ENCODE measurements around the gene SIGLEC1.

Gene SIGLEC1

DNA sequence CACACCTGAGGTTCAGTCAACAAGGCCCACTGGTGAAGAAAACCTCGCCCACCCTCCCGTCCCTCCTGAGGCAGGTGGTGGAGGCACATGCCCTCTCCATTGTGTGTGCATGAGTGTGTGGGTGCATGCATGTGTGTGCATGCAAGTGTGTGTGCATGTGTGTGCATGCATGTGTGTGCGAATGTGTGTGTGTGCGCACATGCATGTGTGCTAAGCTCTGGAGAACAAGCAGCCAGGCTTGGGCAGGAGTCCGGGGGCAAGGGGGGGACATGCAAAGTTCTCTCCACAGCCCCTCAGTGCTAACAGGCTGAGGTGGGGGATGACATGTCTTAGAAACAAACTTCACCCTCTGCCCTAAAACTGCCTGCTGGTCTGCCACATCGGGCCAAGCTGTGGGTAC, 17.0 kb upstream of the SIGLEC1 start:
- H3K4me3 ChIP-seq (ENCODE audit: low read depth, low read length): no peak overlapping the region

DNA sequence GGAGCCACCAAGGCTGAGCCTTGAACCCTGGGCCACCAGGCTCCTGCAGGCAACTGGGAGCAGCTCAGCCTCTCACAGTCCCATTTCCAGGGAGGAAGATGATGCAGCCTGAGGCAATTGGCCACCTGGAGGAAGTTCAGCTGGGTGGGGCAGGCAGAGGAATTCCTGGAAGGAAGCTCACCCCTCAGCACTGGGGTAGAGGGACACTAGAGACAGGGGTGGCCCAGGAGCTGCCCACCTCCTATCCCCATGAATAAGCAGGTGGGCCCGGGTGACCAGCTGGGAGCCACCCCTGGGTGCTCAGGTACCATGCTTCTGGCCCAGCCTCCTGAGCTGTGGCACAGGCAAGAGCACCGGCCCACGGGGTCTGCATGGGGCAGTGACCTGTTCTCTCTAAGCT, 16.5 kb upstream of the SIGLEC1 start:
- no peak overlapping the region for H3K4me3 ChIP-seq (ENCODE audit: low read depth, low read length)

DNA sequence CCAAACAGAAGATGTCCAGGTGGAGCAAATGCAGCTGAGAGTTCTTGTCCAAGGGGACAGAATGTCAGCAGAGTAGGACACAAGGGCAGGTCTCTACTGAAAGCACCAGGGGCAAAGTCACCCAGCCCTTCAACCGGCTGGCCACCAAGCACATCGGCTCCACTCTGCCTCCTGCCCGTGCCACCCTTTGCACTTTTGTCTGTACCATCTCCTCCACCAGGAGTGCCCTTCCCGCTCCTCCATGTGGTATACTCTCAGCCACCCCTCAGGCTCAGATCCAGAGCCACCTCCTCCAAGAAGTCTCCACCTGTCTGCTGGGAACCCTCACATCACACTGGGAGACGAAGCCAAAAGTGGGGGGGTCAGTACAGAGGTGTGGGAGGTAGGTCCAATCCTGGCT, 16.0 kb upstream of the SIGLEC1 start:
- no peak overlapping the region for H3K4me3 ChIP-seq (ENCODE audit: low read depth, low read length)

DNA sequence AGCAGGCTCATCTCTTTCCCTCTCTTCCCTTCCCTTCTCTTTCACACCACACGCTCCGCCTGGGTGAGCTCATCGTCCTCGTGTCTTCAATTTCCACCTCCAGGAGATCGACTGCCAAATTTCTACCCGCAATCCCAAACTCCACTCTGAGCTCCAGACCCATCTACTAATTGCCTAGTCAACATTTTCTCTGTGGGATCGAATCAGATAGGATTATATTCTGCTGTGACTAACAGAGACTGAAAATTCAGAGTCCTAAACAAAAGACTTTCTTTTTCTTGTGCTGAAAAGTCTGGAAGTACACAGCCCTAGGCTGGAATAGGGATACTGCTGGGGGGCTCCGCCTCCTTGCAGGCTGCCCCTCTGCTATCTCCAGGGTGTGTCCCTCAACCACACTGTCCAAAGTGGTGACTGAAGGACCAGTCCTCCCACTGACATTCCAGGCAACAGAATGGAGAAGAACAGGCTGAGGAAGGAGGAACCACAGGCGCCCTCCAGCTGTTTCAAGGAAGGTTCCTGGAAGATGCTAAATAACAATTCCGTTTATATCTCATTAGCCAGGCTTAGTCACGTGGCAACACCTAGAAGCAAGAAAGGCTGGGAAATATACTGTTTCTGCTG, 15.1 kb upstream of the SIGLEC1 start:
- H3K4me3 ChIP-seq (ENCODE audit: low read depth, low read length): no peak overlapping the region

DNA sequence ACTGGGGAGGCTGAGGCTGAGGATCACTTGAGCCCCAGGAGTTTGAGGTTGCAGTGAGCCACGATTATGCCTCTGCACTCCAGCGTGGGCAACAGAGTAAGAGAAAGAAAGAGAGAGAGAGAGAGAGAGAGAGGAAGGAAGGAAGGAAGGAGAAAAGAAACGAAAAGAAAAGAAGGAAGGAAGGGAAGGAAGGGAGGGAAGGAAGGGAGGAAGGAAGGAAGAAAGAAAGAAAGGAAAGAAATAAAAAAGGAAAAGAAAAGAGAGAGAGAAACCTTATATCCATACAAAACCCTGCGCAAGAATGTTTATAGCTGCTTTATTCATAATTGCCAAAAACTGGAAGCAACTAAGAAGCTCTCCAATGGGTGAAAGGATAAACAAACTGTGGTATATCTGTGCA, 12.0 kb upstream of the SIGLEC1 start:
- no peak overlapping the region for H3K4me3 ChIP-seq (ENCODE audit: low read depth, low read length)

DNA sequence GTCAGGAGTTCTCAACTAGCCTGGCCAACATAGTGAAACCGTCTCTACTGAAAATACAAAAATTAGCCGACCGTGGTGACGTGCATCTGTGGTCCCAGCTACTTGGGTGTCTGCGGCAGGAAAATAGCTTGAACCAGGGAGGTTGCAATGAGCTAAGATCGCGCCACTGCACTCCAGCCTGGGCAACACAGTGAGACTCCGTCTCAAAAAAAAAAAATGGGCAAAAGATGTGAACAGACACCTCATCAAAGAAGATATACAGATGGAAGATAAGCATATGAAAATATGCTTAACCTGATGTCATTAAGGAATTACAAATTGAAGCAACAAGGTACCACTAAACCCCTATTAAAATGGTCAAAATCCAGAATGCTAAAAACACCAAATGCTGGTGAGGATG, 10.9 kb upstream of the SIGLEC1 start:
- no peak overlapping the region for H3K4me3 ChIP-seq (ENCODE audit: low read depth, low read length)

DNA sequence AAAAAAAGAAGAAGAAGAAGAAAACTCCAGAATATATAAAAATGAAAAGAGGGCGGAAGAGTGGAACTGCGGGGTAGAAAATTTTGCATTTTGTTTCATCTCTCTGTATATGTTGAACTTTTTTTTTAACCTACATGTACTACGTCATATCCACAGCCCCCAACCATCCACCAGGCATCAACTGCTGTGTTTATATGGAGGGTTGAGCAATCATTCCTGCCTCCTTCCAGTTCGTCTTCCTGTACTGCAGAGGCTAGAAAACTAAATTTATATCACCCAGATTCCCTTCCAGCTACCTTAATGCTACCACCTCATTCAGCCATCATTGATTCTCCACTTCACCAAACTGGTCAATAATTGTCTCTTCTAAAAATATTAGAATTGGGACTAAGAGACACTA, 9.5 kb upstream of the SIGLEC1 start:
- H3K4me3 ChIP-seq (ENCODE audit: low read depth, low read length): no peak overlapping the region

DNA sequence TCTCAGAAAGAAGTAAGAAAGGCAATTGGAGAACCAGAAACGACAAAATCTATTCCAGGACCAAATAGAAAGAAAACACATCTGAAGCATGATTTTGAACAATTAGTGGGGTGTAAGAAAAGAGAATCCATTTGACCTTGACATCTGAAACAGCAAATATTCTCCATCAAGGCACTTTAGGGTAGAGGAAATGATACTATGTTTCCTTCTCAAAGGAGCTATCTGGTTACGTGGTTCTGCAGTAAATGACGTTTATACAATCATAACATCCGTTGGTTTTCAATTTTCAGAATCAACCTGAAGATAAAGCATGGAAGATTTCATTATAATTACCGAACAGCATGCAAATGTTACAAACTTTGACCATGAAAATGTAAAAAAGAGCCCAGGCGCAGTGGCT, 8.2 kb upstream of the SIGLEC1 start:
- no peak overlapping the region for H3K4me3 ChIP-seq (ENCODE audit: low read depth, low read length)

DNA sequence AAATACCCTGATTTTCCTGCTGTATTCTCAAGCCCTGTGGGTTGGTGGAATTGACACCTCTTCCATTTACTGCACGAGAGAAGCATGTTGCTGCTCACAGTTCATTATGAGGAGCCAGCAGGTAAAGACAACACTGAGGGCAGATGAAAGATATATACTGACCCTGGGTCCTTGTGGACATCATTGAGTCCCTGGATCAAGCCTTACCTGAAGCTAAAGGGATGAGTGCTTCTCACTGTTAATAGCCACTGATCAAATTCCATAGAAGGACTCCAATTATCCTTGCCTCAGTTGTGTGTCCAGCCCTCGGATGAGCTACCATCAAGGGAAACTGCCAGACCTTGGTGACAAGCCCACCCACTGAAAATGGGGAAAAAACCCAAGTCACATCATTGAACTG, 7.7 kb upstream of the SIGLEC1 start:
- H3K4me3 ChIP-seq (ENCODE audit: low read depth, low read length): no peak overlapping the region

DNA sequence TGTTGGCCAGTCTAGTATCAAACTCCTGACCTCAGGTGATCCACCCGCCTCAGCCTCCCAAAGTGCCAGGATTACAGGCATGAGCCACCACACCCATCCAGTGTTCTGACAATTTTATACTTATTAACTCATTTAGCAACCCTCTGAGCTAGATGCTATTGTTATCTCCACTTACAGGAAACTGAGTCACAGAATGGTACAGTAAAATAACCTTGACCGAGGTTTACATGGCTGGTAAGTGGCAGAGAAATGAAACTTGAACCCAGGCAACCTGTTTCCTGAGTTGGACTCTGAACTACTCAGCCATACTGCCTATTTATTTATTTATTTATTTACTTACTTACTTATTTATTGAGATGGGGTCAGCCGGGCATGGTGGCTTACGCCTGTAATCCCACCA, 6.6 kb upstream of the SIGLEC1 start:
- no peak overlapping the region for H3K4me3 ChIP-seq (ENCODE audit: low read depth, low read length)

DNA sequence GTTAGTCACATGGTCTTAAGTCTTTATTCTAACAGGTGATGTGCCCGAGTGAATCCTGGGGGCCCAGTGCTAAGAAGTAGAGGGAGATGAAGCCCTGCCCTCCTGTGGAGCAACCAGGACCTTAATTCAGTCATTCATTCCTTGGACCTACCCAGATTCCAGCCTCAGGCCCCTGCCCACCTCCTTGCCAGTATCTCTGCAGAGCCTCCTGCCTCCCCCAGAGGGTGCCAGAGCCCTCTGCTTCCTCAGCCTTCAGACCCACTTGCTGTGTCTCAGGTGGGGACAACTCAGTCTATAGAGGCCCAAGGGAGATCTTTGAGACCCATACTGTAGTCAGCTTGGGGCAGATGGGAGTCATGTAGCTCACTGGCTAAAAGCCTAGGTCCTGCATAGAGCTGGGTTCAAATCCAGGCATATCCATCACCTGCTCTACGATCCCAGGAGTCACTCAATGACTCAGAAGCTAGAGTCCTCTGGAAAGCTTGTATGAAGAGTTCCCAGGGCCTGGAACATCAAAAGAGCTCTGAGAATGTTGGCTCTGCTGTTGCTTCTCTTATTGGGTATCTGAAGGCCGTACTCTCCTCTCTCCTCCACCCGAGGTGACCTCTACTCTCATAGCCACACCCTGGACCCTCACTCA, 3.9 kb upstream of the SIGLEC1 start:
- H3K4me3 ChIP-seq (ENCODE audit: low read depth, low read length): no peak overlapping the region

DNA sequence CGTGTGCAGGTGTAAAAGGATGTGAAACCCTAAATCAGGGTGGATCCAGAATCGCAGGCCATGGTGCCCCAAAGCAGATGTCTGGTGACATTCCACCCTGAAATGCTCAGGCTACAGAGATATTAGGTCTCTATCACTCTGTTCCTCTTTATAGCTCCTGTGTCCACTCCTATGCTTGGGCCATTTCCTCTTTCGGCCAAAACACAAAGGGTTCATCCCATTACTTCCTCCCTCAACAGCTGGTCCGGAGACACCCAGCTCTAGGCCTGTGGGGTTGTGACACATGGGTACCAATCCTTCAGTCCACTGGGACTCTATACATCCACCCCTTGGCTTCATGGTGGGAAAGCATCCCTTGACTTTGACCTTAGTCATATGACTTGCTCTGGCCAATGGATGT, 1.7 kb upstream of the SIGLEC1 start:
- no peak overlapping the region for H3K4me3 ChIP-seq (ENCODE audit: low read depth, low read length)

DNA sequence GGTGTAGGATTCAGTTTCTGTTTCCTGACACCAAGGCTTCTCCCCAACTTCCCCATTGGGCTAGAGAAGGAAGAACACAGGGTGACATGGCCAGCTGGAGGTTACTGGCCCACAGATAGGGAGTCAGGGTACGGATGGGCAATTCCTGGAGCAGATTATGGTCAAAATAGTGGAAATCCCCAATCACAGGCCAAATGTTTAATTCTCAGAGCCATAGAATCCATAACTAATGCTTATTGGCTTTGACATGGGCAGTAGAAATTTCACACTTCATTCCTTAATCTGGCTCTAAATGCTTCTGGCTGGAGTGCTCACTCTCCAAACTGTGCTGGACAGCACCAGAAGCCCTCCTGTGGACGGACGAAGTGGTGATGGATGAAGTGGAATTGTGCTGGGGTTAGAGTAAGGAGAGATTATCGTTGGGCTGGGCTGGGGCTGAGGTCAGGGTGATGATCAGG, 887 bp downstream of the SIGLEC1 start:
- H3K4me3 ChIP-seq (ENCODE audit: low read depth, low read length): no peak overlapping the region

DNA sequence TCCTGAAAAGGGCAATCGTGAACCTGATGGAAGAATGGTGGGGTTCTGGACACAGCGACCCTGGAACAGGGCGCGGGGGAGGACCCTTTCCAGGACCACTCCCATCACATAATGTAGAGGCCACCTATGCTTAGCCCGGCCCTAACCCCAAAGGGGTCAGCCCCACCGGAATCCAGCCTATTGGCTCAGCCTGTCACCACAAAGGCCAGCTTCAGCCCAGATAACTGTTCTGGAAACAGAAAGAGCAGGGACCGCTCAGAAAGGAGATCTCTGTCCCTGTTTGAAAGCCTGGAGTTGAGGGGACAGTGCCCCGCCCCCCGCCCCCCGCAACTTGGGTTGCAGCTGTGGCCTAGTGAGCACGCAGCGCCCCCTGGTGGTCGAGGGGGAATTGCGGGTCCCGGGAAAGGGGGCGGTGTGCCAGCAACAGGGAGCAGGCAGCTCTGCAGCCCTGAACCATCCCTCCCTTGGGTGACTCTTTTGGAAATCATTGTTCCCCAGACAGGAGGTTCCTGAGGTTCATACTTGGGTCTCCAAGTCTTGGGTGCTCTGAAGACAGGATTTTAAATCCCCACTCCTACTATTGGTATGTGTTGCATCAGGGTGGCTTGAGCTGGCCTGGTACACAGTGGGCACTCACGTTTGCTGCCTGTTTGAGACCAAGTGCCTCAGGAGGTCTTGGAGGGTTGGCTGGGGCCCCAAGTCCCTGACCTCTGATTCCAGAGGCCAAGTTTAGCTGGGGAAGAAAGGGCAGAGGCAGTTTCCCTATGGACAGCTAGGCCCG, 1.5 kb downstream of the SIGLEC1 start:
- H3K4me3 ChIP-seq (ENCODE audit: low read depth, low read length): no peak overlapping the region

DNA sequence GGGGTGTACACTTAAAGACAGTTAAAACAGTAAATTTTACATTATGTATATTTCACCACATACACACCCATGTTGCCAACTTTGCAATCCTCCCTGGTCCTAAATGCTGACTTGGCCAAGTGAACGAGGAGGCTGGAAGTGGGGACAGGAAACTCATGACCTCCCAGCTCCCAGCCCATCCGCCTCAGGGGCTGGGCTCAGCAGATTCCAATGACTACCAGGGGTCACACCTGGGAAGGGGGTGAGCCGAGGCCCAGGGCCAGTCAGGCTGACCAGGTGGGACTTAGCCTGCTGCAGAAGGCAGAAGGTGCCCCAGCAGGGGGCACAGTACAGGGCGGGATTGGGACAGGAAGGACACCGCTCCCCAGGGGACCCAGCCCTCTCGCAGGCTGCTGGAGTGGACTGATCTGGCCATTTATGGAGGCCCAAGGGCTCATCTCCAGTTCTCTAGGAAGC, 2.4 kb downstream of the SIGLEC1 start:
- H3K4me3 ChIP-seq (ENCODE audit: low read depth, low read length): no peak overlapping the region

DNA sequence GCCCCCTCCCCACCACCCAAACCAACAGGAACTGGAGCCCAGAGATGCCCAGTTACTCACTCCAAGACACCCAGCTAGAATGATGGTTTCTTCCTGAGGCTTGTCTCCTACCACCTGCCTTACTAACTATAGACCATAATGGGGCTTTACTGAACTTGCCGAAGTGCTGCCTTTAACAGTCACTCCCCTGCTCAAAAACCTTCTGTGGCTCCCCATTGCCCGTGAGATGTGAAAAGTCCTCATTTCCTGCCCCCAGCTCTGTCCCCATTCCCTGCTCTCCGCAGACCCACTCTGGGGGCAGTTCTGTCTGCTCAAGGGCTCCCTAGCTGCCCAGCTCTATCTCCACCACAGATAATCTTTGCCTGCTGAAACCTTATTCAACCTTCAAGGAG, 4.9 kb downstream of the SIGLEC1 start:
- H3K4me3 ChIP-seq (ENCODE audit: low read depth, low read length): no peak overlapping the region

DNA sequence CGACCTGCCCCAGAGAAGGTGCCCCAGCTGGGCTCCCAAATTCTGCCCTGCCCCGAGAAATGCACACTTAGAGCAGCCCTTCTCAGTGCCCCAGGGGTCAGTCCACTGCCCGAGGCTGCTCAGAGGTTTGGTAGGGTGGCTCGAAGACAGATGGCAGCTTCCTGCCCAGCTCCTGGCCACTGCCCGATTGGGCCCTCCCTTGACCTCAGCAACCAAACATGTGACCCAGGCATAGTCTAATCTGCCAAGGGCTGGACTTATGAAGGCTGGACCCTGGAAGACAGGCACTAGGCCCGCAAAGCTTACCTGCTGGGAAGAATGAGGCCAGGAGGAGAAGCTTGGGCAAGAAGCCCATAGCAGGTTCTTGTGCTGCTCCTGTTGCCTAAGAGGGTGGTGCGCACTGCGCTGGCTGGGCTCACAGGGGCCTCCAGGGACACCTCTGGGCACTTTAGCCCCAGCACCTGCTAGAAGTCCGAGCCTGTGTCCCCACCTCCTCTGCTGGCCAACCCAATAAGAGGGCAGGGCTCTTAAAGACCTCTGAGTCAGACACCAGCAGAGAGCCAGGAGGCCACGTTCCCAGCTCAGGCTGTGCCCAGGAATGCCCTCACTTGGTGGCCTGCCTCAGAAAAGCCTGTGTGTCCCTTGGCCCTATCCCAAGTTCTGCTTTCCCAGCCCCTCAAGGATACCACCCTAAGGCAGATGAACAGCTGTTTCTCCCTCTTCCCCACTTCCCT, 5.5 kb downstream of the SIGLEC1 start:
- H3K4me3 ChIP-seq (ENCODE audit: low read depth, low read length): no peak overlapping the region

DNA sequence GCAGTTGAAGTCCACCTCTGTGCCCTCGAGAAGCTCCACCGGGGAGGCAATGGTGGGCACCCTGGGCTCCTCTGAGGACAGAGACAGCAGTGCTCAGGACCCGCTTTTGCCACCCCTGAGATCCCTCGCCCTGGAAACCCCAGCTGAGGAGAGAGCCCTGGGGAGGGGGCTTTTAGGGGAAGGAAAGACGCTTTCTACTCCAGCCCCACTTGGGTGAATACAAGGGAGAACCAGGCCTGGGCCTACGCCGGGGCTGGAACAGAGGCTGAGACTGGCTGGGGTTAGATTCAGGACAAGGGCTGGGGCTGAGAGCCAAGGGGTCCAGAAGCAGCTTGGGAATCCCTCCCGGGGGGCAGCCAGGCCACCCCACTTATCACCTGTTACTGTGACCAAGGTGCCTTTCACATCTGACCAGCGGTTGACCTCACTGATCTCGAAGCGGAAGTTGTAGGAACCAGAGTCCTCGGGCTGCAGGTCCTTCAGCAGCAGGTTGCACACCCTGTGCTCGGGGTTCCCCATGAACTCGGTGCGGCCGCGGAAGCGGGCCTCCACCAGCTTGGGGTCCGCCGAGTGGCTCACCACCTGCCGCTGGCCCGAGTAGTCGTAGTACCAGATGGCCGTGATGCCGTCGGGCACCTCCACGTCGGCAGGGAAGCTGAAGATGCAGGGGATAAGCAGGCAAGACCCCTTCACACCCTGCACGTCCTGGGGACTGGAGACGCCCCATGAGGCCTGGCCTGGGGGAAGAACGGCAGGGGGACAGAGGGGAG, 6.2 kb downstream of the SIGLEC1 start:
- no peak overlapping the region for H3K4me3 ChIP-seq (ENCODE audit: low read depth, low read length)

DNA sequence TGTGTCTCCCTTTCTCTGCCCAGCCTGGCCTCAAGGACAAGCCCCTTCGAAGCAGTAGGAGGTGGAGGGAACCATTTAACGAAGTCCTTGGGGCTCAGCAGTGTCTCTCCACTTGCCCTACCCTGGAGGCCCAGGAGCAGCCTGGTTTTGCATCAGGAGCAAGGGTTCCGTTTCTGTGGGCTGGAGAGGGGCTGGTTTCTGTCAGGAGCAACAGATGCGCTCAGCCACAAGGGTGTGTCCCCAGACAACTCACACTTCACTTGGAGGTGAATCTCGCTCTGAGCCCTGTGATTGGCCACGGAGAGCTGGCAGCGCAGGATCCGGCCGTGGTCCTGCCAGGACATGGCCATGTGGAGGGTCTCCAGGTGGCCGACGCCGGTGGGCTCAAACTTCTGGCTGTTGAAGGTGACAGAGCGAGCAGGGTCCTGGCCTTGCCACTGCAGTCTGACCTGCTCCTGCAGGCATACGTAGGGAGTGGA, 6.9 kb downstream of the SIGLEC1 start:
- H3K4me3 ChIP-seq (ENCODE audit: low read depth, low read length): no peak overlapping the region

DNA sequence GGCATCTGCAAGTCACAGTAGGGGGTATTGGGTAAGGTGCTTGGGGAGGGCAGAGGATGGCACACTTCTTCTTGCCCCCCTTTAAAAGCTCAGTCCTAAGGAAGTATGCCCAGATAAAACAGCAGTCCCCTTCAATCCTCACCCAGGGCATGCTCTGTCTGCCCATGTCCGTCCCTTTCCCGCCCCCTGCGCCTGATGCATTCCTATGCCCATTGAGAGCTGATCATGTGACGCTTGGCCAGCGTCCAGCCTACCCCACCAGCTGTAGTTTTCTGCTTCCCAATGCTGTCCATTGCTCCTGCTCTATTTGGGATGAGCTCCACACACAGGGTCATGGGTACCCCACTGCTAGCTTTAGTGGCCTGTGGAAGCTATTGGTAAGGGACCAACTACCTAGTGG, 8.3 kb downstream of the SIGLEC1 start:
- H3K4me3 ChIP-seq (ENCODE audit: low read depth, low read length): no peak overlapping the region
